ENCODE data around the gene FOXN1. TPM values are rescaled to one million over a fixed set of nuclear protein-coding genes. Genes with fewer than 3 reads are reported as not detected.
A peak's percentile ranks its signal among the peaks of the same experiment; 100 is the strongest.

Gene FOXN1
- total and polyA plus RNA-seq, 8 donors = 0.02 to 0.19 (median 0.09) TPM; not detected in 5

GRCh38 chr17:28552176-28552999 lies 46.2 kb downstream of the FOXN1 start, which contains the start of gene UNC119:
TSS of gene UNC119 (minus strand) at chr17:28552624. CDS start at chr17:28552557, 67 bp downstream.
- intact Hi-C loops (cut with DNase I) = no loop called here
- TF ChIP-seq, protein P1, sequence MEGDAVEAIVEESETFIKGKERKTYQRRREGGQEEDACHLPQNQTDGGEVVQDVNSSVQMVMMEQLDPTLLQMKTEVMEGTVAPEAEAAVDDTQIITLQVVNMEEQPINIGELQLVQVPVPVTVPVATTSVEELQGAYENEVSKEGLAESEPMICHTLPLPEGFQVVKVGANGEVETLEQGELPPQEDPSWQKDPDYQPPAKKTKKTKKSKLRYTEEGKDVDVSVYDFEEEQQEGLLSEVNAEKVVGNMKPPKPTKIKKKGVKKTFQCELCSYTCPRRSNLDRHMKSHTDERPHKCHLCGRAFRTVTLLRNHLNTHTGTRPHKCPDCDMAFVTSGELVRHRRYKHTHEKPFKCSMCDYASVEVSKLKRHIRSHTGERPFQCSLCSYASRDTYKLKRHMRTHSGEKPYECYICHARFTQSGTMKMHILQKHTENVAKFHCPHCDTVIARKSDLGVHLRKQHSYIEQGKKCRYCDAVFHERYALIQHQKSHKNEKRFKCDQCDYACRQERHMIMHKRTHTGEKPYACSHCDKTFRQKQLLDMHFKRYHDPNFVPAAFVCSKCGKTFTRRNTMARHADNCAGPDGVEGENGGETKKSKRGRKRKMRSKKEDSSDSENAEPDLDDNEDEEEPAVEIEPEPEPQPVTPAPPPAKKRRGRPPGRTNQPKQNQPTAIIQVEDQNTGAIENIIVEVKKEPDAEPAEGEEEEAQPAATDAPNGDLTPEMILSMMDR (IDR thresholded peaks at IDR 0.05) = no peak
- peak within 1 kb of the TSS in 3 of 4 donors; percentile 10 to 54 (median 13) for H3K27ac ChIP-seq
- WGBS, 2 donors = 3 to 4% methylated on average over 34 to 66 of the region's 67 CpGs
- H3K27me3 ChIP-seq = no peaks in the 10 kb centered on the region
- peak within 1 kb of the TSS; percentile 66 to 91 (median 87) for H3K4me3 ChIP-seq
- peaks cover 0 to 8% (median 3%) of the 10 kb centered on the region in 3 donors for H3K4me1 ChIP-seq
- FAIRE-seq (no peak), ATAC-seq (peak; percentile 90 to 97 (median 95)), DNase-seq (peak; percentile 74 to 92 (median 84))
- H3K36me3 ChIP-seq = peaks cover 0 to 22% (median 7%) of the 10 kb centered on the region in 3 donors
- no peaks in the 10 kb centered on the region for H3K9me3 ChIP-seq

- Histone ChIP-seq H3K27ac (no peak overlapping the region), H3K27me3 (no peaks in the 10 kb centered on the region), H3K36me3 (peaks cover 0 to 26% (median 11%) of the 10 kb centered on the region in 3 donors), H3K4me1 (peaks cover 0 to 8% (median 3%) of the 10 kb centered on the region in 3 donors), H3K9me3 (no peaks in the 10 kb centered on the region), H3K4me3 (peak overlapping the region in 1 of 4 donors; percentile 89)
- ATAC-seq = no peak
- TF ChIP-seq, protein P1 (IDR thresholded peaks at IDR 0.05) = no peak
- 91 to 94% methylated on average over 5 of the region's 5 CpGs for WGBS, 2 donors
- no peak for FAIRE-seq
- DNase-seq = peak in 1 of 6 donors; percentile 30
- intact Hi-C loops (cut with DNase I) = no loop called here
Measured at GRCh38 chr17:28553000-28553505, 46.9 kb downstream of the FOXN1 start.

DNA sequence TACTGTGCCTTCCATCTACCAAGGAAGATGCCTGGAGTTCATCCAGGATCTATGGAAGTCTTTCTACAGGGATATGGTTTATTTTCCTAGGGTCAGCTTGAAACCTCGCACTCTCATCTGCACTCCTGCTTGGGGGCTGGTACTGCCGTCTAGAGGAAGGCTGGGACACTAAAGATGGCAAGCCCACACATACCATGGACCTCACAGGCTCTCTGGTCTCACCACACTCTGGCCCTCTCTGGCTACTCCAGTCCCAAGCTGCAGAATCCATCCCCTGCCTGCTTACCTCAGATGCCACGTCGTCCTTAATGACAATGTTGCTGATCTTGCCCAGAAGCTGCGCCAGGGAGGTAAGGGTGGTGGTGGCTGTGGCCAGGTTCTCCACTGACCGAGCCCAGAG lies 48.4 kb downstream of the FOXN1 start:
- peaks cover 0 to 8% (median 3%) of the 10 kb centered on the region in 3 donors for H3K4me1 ChIP-seq
- peaks cover 0 to 26% (median 14%) of the 10 kb centered on the region in 3 donors for H3K36me3 ChIP-seq
- ATAC-seq (no peak), FAIRE-seq (no peak), DNase-seq (no peak)
- intact Hi-C loops (cut with DNase I) = no loop called here
- TF ChIP-seq, protein P1 (IDR thresholded peaks at IDR 0.05) = no peak
- H3K27ac ChIP-seq = no peak overlapping the region
- WGBS, 2 donors = 78 to 84% methylated on average over 6 of the region's 6 CpGs
- no peak overlapping the region for H3K4me3 ChIP-seq
- H3K27me3 ChIP-seq = no peaks in the 10 kb centered on the region
- no peaks in the 10 kb centered on the region for H3K9me3 ChIP-seq

DNA sequence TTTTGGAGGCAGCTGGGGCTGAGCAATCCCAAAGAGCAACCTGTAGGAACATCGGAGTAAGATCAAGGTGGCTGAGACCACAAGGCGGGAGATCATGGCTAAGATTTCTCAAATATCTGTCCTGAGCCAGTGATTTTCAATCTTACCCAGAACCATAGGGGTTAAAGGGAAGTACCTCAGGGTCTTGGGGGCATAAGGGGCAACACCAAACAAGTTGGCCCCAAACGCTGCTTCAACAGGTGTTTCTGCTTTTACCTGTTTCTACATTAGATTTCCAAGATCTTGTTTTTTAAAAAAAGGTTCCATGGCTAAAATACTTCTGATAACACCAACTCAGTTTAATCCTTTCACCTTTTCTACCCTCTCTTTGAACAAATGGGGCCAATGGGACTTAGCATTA lies 48.9 kb downstream of the FOXN1 start:
- no peak overlapping the region for H3K4me3 ChIP-seq
- TF ChIP-seq, protein P1 (IDR thresholded peaks at IDR 0.05) = no peak
- no peaks in the 10 kb centered on the region for H3K9me3 ChIP-seq
- H3K36me3 ChIP-seq = peaks cover 0 to 29% (median 14%) of the 10 kb centered on the region in 3 donors
- H3K4me1 ChIP-seq = peaks cover 0 to 8% (median 3%) of the 10 kb centered on the region in 3 donors
- ATAC-seq = no peak
- no peak overlapping the region for H3K27ac ChIP-seq
- no peak for DNase-seq
- WGBS, 2 donors = 96 to 98% methylated on average over 3 of the region's 3 CpGs
- intact Hi-C loops (cut with DNase I) = no loop called here
- no peak for FAIRE-seq
- no peaks in the 10 kb centered on the region for H3K27me3 ChIP-seq

Data from pancreas (tissue), 10 donors.